CD1c-positive myeloid dendritic cell (primary cell): ENCODE measurements around the gene PCDH15.

Experiments used
- DNase-seq: peaks from one replicate; pipeline ENCODE4 v3.0.0-alpha.2; 2016; ENCODE audit errors: extremely low spot score

PCDH15 gene

GRCh38 chr10:54800741-54801421 lies at the start of gene PCDH15:
Gene PCDH15, minus strand, starts transcription at chr10:54801231. Its CDS starts 136,969 bp downstream, at chr10:54664262.
- no peak for DNase-seq

GRCh38 chr10:54843932-54844331 lies 42.9 kb upstream of the PCDH15 start:
- no peak for DNase-seq

- no peak for DNase-seq
These were observed 42.1 kb upstream of the PCDH15 start for GRCh38 chr10:54843085-54843646.

- no peak for DNase-seq
These were observed 36.4 kb upstream of the PCDH15 start for GRCh38 chr10:54837479-54837878.

- DNase-seq = no peak
These were observed 32.0 kb upstream of the PCDH15 start for GRCh38 chr10:54833029-54833428.

GRCh38 chr10:54826994-54827560 lies 26.0 kb upstream of the PCDH15 start:
- no peak for DNase-seq

GRCh38 chr10:54815583-54815982 lies 14.6 kb upstream of the PCDH15 start:
- DNase-seq = no peak

GRCh38 chr10:54808186-54808935 lies 7.3 kb upstream of the PCDH15 start:
- DNase-seq = no peak

GRCh38 chr10:54799506-54799905 lies 1.5 kb downstream of the PCDH15 start:
- DNase-seq = no peak

- no peak for DNase-seq
These were observed 3.3 kb downstream of the PCDH15 start for GRCh38 chr10:54797636-54798321.

GRCh38 chr10:54796881-54797280 lies 4.2 kb downstream of the PCDH15 start:
- no peak for DNase-seq

GRCh38 chr10:54776622-54777021 lies 24.4 kb downstream of the PCDH15 start:
- DNase-seq = no peak

GRCh38 chr10:54772468-54773122 lies 28.4 kb downstream of the PCDH15 start:
- no peak for DNase-seq

GRCh38 chr10:54769051-54769450 lies 32.0 kb downstream of the PCDH15 start:
- no peak for DNase-seq

- DNase-seq = no peak
These were observed 42.2 kb downstream of the PCDH15 start for GRCh38 chr10:54758791-54759190.

GRCh38 chr10:54749623-54750022 lies 51.4 kb downstream of the PCDH15 start:
- no peak for DNase-seq

- DNase-seq = no peak
These were observed 55.6 kb downstream of the PCDH15 start for GRCh38 chr10:54745436-54745835.

- no peak for DNase-seq
These were observed 58.6 kb downstream of the PCDH15 start for GRCh38 chr10:54742416-54742815.

GRCh38 chr10:54728511-54728910 lies 72.5 kb downstream of the PCDH15 start:
- no peak for DNase-seq

- DNase-seq = no peak
These were observed 79.0 kb downstream of the PCDH15 start for GRCh38 chr10:54722075-54722474.

- DNase-seq = no peak
These were observed 90.1 kb downstream of the PCDH15 start for GRCh38 chr10:54710918-54711317.

GRCh38 chr10:54708591-54708990 lies 92.4 kb downstream of the PCDH15 start:
- no peak for DNase-seq
